GM21515 (cell line): ENCODE data around the gene TMEM154.
"Not testable (repeated sequence)": the region's sequence is repeated elsewhere in the genome, so short reads cannot be mapped to it uniquely, and the experiment has no call there.

Experiments used
- ATAC-seq: cut with Tn5 transposase; IDR thresholded peaks from one replicate; pipeline ENCODE4 v1.9.1; 2021; ENCODE audit not compliant: unreplicated experiment

TMEM154 gene

DNA sequence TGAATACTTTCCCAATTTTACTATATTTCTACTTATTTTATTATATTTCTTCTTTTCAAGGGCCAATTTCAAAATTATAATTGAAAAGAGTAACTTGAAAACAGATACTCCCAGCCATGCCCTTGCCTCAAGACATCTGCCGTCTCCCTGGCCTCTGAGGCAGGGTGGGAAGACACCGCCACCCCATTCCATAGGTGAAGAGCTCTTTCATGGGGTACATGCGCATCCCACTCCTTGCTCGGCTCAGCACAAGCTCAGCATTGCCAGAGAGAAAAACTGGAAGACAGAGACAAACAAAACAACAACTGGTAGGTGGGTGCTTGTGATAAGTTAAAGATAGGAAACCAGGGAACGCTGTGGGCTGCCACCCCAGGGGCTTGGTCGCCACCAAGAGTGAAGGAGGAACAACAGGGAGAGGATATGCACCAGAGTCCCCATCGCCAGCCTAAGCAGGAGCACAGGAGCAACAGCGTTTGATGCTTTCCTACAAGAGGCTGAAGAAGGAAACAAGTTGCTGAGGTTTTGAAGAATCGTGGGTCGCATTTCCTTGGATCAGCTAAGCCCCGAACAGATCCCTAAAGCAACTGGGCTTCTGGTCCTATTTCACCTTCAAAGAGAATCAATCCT lies 11.3 kb downstream of the TMEM154 start:
- no peak for ATAC-seq

DNA sequence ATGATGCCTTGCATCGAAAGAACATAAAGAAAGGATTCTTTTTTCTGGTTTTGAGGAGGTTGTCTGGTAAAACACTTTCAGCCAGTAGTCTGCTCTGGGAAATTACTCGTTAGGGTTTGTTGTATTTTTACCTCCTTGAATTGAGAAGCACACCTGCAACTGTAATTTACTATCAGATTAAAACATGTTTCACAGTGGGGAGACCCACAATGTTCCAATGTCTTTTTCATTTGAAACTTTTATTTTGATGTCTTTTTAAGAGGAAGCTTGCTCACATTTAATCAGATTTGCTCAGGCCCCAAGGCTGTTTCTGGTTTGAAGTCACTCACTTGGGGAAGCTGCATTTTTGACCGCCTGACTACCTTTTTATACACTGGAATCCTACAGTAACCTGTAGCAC lies 12.0 kb downstream of the TMEM154 start:
- ATAC-seq = no peak

DNA sequence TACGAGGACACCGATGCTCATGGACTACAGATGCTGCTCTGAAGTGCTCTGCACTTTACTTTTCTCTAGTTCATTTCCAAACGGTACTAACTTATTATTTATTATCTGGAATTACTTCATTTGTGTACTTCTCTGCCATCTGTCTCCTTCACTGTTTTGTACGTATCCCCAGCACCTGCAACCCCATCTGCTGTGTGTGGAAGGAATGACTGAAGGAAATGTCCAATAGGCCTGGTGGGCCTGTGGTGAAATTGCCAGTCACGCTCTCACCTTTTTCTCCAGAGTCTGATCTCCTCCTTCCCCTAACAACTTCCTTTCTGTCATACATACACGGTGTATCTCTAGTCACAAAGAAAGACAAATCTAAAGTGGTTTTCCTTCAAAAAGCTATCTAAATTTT lies 12.9 kb downstream of the TMEM154 start:
- ATAC-seq = no peak

DNA sequence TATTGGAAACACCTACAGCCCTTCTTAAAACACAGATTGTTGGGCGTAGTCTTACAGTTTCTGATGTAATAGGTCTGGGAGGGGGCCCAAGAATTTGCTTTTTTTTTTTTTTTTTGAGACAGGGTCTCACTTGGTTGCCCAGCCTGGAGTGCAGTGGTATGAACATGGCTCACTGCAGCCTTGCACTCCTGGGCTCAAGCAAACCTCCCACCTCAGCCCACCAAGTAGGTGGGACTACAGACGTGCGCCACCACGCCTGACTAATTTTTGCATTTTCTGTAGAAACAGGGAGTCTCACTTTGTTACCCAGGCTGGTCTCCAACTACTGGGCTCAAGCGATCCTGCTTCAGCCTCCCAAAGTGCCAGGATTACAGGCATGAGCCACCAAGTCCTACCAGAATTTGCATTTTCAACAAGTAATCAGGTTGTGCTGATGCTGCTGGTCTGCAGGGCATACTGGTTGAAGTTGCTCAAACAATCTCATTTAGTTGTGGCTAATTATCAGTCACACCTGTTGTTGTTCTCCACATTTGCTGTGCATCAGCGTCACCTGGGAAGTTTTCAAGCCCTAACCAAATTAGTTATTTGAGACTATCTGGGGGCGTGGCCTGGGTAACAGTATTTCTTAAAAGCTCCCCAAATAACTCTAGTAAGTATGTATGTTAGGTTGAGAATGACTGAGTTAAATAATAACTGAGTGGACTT lies 14.0 kb downstream of the TMEM154 start:
- ATAC-seq = peak; percentile 30

DNA sequence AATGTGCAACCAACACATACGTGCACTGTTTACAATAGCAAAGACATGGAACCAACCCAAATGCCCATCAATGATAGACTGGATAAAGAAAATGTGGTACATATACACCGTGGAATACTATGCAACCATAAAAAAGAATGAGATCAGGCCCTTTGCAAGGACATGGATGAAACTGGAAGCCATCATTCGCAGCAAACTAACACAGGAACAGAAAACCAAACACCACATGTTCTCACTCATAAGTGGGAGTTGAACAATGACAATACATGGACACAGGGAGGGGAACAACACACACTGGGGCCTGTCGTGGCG lies 15.8 kb downstream of the TMEM154 start:
- not testable (repeated sequence) for ATAC-seq

DNA sequence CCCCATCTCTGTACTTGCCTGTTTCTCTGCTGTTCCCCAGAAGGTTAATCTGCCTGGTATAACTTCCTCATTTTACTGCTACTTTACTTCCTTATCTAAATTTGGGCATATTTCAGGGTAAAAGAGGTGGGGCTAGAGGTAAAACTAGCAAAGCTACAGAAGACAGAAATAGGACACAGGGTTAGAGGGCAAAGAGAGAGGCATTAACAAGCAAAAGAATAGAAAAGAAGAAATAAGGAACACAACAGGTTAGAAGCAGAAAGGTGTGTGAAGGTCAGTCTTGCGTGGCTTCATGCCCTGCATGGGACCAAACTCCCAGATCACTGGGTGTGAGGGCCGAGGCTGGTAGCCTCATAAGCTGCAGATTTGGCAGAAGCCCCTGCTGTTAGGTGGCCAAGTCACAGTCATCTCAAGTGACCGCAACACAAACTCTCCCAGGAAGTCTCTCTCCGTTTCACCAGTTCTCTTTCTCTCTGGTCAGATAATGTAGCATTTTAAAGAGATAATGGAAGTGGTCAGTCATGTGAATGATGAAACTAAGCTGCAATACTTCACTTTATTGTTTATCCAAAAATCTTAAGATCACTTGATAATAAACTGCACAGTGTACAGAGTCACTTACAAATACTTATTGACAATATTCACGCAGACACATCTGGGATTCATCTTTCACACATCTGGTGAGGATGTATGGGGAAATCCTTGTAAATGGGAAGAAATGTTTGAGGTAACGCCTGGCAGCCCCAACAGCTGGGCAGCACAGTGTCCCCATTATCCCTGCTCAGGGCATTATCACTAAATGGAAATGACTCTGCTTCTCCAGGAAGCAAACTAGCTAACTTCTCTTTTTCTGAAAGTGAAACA lies 16.4 kb downstream of the TMEM154 start:
- ATAC-seq = peak; percentile 46

DNA sequence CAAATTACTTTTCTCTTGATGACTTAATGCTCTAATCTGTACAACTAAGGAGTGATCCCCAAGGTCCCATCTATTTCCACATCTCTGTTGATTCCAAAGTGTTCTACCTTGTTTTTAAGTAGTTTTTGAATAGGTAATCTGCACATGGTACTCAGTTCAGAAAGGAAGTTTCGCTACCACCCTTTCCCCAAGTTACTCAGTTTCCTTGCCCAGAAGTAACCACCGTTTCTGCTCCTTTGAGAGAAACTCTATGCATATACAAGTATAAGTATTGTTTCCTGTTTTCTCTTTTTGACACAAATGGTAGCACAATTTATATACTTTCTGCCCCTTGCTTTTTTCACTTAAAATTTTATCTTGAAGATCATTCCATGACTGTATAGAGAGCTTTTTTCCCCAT lies 18.1 kb downstream of the TMEM154 start:
- no peak for ATAC-seq

DNA sequence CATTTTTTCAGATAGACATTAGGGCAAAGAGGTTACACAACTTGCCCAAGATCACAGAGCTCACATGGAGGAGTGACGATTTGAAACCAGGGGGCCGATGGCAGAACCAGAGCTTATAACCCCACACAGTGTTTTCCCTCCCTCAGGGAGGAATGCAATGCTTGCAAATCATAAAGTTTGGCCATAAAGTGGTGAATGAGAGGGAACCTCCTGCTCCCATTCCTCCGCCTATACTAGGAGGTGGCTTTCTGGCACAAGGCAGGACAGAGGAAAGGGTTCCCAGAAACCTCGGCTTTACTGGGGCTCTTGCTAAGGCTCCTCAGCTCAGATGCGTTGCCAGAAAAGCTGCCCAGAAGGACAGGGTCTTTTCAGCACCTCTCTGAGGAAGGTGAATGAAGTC lies 19.3 kb downstream of the TMEM154 start:
- no peak for ATAC-seq

DNA sequence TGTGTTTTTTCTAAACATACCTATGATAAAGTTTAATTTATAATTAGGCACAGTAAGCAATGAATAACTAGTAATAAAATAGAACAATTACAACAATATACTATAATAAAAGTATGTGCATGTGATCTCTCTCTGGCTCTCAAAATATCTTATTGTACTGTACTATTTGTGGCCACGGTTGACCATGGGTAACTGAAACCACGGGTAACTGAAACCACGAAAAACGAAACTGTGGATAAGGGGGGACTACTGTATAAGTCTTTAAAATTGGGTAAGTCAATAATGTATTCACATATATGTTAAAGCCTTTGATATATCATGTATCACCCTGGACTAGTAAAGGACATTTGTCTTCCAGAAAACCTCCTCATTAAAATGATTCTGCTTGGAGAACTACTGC lies 20.0 kb downstream of the TMEM154 start:
- no peak for ATAC-seq

DNA sequence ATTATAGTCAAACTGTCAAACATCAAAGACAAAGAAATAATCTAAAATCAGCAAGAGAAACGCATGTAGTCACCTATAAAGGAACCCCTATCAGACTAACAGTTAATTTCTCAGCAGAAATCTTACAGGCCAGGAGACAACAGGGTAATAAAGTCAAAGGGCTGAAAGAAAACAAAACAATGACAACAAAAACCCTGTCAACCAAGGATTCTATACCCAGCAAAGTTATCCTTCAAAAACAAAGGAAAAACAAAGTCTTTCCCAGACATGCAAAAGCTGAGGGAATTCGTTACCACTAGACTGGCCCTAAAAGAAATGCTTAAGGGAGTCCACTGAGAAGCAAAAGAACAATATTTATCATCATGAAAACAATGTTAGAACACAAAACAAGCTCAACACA lies 22.1 kb downstream of the TMEM154 start:
- ATAC-seq = no peak

DNA sequence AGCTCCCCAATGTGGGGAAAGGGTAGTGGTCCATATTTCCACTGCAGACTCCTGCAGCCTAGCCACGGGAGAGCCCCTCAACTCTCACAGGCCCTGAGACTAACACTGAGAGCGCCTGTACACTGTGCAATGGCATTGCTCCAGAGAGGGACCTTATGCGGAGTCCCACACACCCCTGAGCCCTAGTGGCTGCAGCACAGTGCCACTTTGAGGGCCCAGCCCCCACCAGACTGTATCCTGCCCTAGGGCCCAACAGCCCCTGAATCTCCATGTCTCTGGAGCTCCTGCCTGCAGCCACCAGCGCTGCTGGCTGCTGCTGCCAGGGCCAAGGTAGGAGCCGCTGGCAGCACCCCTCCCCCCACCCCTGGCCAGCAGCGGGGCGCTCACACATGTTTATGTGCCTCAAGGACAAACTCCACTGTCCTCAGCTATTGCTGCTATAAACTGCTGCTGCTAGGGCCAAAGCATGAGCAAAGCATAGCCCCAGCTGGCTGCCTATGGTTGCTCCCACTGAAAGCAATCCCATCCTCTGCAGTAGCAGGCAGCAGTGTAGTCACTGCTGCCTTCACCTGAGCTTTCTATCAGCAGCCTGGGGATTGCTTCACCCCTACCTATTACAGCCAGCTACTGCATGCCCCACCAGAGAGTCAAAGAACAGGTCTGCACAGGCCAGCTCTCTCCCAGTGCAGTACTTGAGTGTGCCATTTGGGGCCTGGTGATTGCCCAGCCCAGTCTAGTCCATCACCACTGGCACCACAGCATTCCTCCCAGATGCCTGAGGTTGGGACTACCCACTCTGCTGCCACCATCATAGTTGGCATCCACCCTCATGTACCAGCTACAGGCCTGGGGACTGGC lies 24.3 kb downstream of the TMEM154 start:
- no peak for ATAC-seq

DNA sequence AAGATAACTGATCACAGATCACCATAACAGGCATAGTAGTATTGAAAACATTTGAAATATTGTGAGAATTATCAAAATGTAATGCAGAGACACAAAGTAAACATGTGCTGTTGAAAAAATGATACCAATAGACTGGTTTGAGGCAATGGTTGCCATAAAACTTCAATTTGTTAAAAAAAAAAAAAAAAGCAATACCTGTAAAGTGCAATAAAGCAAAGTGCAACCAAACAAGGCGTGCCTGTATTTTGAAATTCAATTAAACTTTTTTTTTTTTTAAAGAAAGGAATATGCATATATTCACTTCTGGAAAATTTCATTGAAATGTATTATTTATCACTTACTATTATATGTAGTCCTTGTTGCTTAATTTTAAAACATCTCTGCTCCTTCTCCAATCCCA lies 27.7 kb downstream of the TMEM154 start:
- no peak for ATAC-seq

DNA sequence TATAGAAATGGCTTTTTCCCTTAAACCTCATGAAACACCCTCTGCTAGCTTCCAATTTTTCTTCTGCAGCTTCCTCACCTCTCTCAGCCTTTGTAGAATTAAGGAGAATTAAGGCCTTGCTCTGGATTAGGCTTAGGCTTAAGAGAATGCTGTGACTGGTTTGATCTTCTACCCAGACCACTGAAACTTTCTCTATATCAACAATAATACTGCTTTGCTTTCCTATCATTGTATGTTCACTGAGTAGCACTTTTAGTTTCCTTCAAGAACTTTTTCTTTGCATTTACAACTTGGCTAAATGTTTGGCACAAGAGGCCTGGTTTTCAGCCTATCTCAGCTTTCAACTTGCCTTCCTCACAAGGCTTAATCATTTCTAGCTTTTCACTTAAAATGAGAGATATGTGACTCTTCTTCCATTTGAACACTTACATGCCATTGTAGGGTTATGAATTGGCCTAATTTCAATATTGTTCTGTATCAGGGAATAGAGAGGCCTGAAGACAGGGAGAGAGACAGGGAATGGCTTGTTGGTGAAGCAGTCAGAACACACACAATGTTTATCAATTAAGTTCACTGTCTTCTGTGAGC lies 28.2 kb downstream of the TMEM154 start:
- ATAC-seq = no peak

DNA sequence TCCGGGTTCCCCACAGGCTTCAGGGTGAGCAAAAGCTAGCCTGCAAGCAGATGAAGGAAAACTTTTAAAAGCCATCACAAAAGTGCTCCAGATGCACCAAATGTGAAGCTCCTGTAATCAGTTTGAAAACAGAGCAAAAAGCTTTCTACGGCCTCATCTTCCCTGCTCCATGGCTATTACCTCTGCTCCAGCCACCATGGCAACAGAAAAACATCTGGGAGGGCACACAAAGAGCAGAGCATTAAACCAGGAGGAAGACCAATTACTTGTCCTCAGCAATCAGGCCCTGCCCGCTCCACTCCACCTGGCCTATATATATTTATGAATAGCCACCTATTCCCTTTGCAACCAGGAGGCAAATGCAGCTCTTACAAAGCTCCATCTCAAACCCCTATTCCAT lies 33.6 kb downstream of the TMEM154 start:
- ATAC-seq = no peak

DNA sequence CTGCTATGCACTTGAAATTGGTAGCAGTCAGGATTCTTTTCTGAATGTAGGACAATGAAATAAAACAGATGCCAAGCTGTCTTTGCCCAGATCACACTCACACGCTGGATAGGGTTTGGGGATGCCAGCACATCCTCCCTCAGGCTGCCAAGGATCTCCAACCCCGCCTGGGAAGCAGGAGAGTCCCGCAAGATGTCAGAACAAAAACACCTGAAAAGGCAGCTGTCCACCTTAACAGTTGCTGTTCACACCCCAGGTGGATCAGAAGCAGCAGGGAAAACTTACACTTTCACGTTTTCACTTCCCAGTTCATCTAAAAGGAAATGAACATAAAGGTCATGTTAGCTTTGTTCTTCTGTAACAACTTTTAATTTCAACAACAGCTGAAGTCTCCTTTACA lies 35.7 kb downstream of the TMEM154 start:
- ATAC-seq = no peak

DNA sequence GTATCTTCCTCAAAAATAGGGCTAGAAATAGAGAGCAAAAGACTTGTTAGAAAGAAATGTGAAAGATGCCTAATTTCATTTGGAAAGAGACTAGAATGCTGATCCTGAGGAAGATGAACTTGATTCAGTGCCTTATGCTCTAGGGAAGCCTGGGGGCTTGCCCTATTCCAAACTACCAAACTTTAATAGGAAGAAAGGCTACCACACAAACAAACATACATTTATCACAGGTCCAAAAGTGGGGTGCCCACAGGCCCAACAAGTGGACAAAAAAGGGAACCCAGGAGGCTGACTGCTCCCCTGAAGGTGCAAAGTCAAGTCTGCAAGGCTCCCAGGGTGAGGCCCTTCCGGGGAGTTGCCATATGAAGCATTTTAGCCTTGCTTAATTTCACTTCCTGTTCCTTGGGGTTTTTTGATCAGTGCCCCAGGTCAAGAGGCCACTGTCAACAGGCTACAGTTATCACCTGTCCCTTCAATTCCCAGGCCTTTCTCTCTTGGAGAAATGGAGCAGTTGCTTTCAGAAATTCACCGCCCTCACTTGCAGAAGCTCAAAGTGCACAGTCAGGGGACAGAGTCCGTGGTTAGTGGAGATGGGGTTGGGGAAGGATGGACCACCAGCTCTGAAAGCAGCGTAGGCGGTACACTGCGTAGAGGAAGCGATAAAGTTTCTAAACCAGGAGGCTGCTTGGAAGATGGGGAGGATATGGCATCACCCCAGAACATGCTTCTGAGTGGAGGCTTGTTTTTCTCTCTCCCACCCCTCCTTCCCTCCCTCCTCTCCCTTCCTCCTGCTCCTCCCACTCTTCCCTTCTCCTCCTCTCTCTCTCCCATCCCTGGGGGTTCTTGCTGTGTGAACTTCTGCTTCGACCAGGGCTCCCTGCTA lies 36.4 kb downstream of the TMEM154 start:
- peak; percentile 86 for ATAC-seq

DNA sequence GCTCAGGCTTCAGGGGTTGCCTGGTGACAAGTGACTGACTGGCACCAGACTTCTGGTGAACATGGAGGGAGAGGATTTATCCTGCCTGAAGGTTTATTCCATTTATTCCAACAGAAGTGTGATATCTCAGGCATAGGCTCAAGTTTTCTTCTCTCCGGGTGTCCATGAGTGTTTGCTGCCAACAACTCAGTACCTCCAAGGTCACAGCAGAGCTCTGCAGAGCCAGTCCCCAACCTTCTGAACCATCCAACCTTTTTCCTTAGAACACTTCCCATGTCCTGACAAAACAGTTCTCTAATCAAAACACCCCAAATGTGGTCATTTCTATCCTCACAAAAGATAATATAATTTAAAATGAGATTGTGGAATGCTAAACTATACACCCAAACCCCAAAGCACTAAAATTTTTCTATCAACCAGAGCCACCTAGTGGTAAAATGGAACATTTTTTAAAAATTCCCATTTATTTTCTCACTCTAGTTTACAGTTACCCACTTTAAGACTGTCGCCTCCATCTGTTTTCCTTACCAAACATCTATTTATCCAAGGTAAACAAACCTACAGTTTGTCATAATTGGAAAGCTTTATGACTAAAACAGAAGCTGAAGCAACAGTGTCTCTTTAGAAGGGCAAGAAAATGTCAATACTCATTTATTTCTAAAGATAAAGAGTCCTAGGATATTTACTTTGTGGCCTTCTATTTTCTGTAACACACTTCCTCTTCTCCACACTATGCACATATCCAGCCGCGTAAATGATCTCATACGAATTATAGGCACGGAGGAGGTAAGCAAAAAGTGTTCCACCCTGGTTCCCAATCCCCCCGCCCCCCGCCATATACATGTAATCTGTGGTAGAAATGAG lies 39.5 kb downstream of the TMEM154 start:
- ATAC-seq = no peak

DNA sequence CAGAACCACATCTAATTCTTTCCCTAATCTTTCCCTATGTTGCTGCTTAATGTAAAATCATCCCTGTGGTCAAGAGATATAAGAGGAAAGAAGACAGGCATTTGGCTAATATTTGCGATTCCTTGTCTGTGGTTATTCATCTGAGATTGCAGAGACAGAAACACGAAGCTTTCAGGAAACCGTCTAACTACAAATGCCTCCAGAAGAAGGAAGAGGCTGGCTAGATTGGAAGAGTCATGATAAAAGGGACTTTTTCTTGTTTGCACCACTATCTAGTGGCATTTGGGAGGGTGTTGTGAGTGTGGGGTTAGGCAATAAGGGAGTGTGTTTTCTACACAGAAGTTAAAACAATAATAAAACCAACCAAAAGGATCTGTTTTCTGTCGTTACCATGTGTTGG lies 43.9 kb downstream of the TMEM154 start:
- no peak for ATAC-seq
